WTC11 (cell line): ENCODE data around the gene GATA6. TPM values are rescaled to one million over a fixed set of nuclear protein-coding genes. Genes with fewer than 3 reads are reported as not detected.

Experiments used
- ATAC-seq: fragments of 200-7000 bp; cut with Tn5 transposase; 2 replicates; pipeline ENCODE4 v1.10.0; 2021; ENCODE audit warnings: mild to moderate bottlenecking, moderate library complexity
- CTCF ChIA-PET: fragments of 300-600 bp; sonication (Branson Sonifier 250); formaldehyde crosslinking; loops from one replicate; lab custom pipeline; 2021; ENCODE audit warnings: antibody characterized with exemption; lab: Charles Lee
- POLR2A ChIA-PET: fragments of 350-600 bp; sonication (Branson Sonifier 250); formaldehyde crosslinking; loops from one replicate; lab custom pipeline; 2021; ENCODE audit warnings: antibody characterized with exemption; lab: Charles Lee
- DNase-seq: peaks from one replicate; pipeline ENCODE4 v3.0.0; 2021; ENCODE audit warnings: low spot score
- H3K27ac Mint-ChIP-seq: 2 replicates; pipeline ENCODE4 v1.8.0; 2021; ENCODE audit warnings: mixed read lengths
- H3K27me3 Mint-ChIP-seq: 2 replicates; pipeline ENCODE4 v1.8.0; 2021; ENCODE audit warnings: low read depth, mild to moderate bottlenecking, moderate library complexity, mixed read lengths
- H3K36me3 Mint-ChIP-seq: 2 replicates; pipeline ENCODE4 v1.8.0; 2021; ENCODE audit warnings: mixed read lengths
- H3K4me1 Mint-ChIP-seq: 2 replicates; pipeline ENCODE4 v1.8.0; 2022; ENCODE audit warnings: mixed read lengths
- H3K4me3 Mint-ChIP-seq: 2 replicates; pipeline ENCODE4 v1.8.0; 2021; ENCODE audit warnings: mild to moderate bottlenecking, moderate library complexity, mixed read lengths
- H3K9me3 Mint-ChIP-seq: 2 replicates; pipeline ENCODE4 v1.8.0; 2021; ENCODE audit warnings: mixed read lengths
- ELF4 ChIP-seq: sonication (generic); formaldehyde crosslinking; IDR thresholded peaks from 2 replicates; pipeline ENCODE4 v1.8.1; 2022; ENCODE audit warnings: low read depth, mild to moderate bottlenecking, moderate library complexity, missing genetic modification reagents
- ESRRA ChIP-seq: sonication (generic); formaldehyde crosslinking; IDR thresholded peaks from 2 replicates; pipeline ENCODE4 v1.8.1; 2022; ENCODE audit warnings: mild to moderate bottlenecking, missing genetic modification reagents, borderline replicate concordance
- FOXK1 ChIP-seq: sonication (generic); formaldehyde crosslinking; IDR thresholded peaks from 2 replicates; pipeline ENCODE4 v1.8.0; 2022; ENCODE audit warnings: mild to moderate bottlenecking, moderate library complexity, missing genetic modification reagents
- FOXP1 ChIP-seq: sonication (generic); formaldehyde crosslinking; IDR thresholded peaks from 2 replicates; pipeline ENCODE4 v1.8.0; 2022; ENCODE audit warnings: missing genetic modification reagents, mild to moderate bottlenecking, moderate library complexity, borderline replicate concordance
- GABPB1 ChIP-seq: sonication (generic); formaldehyde crosslinking; IDR thresholded peaks from 2 replicates; pipeline ENCODE4 v1.8.1; 2023; ENCODE audit warnings: mild to moderate bottlenecking, missing genetic modification reagents
- GRHL2 ChIP-seq: fragments of 250-450 bp; sonication (Bioruptor Pico); IDR thresholded peaks from 2 replicates; pipeline ENCODE4 v1.8.0; 2022; ENCODE audit warnings: mild to moderate bottlenecking, moderate library complexity; ENCODE audit not compliant: insufficient replicate concordance, severe bottlenecking
- KAT7 ChIP-seq: sonication (generic); formaldehyde crosslinking; IDR thresholded peaks from 2 replicates; pipeline ENCODE4 v1.8.1; 2023; ENCODE audit warnings: missing genetic modification reagents, mild to moderate bottlenecking, borderline replicate concordance
- NFYB ChIP-seq: sonication (generic); formaldehyde crosslinking; conservative IDR thresholded peaks from 2 replicates; pipeline ENCODE4 v1.8.0; 2022; ENCODE audit warnings: low read depth, missing genetic modification reagents
- NR2C2 ChIP-seq: sonication (generic); formaldehyde crosslinking; IDR thresholded peaks from 2 replicates; pipeline ENCODE4 v1.8.0; 2022; ENCODE audit warnings: mild to moderate bottlenecking, missing genetic modification reagents
- NR3C1 ChIP-seq: sonication (generic); formaldehyde crosslinking; conservative IDR thresholded peaks from 2 replicates; pipeline ENCODE4 v1.8.1; 2023; ENCODE audit warnings: low read depth, mild to moderate bottlenecking, missing genetic modification reagents
- OVOL2 ChIP-seq: fragments of 250-450 bp; sonication (Bioruptor Pico); IDR thresholded peaks from 2 replicates; pipeline ENCODE4 v1.9.0; 2021; ENCODE audit warnings: mild to moderate bottlenecking, borderline replicate concordance
- SMAD3 ChIP-seq: sonication (generic); formaldehyde crosslinking; IDR thresholded peaks from 2 replicates; pipeline ENCODE4 v1.8.0; 2022; ENCODE audit warnings: missing genetic modification reagents, mild to moderate bottlenecking, borderline replicate concordance
- SMAD4 ChIP-seq: sonication (generic); formaldehyde crosslinking; IDR thresholded peaks from 2 replicates; pipeline ENCODE4 v1.8.0; 2022; ENCODE audit warnings: mild to moderate bottlenecking, missing genetic modification reagents
- SP1 ChIP-seq: sonication (generic); formaldehyde crosslinking; conservative IDR thresholded peaks from 2 replicates; pipeline ENCODE4 v1.8.1; 2022; ENCODE audit warnings: missing genetic modification reagents
- TCF7 ChIP-seq: sonication (generic); formaldehyde crosslinking; IDR thresholded peaks from 2 replicates; pipeline ENCODE4 v1.8.0; 2022; ENCODE audit warnings: mild to moderate bottlenecking, low read depth, missing genetic modification reagents, moderate library complexity
- ZNF232 ChIP-seq: sonication (generic); formaldehyde crosslinking; IDR thresholded peaks from 2 replicates; pipeline ENCODE4 v1.8.0; 2022; ENCODE audit warnings: mild to moderate bottlenecking, missing genetic modification reagents
- ZNF317 ChIP-seq: sonication (generic); formaldehyde crosslinking; IDR thresholded peaks from 2 replicates; pipeline ENCODE4 v1.8.1; 2023; ENCODE audit warnings: low read depth, mild to moderate bottlenecking, moderate library complexity, missing genetic modification reagents, borderline replicate concordance
- total RNA-seq: library from RNA; stranded (reverse); gene quantifications from 3 replicates; pipeline ENCODE4 v1.2.3, GENCODE V29; 2021
- TF ChIP-seq, protein P1 (sequence below): sonication (generic); formaldehyde crosslinking; IDR thresholded peaks from 2 replicates; pipeline ENCODE4 v1.8.1; 2023; ENCODE audit warnings: mild to moderate bottlenecking, missing genetic modification reagents, moderate library complexity
- TF ChIP-seq, protein P2 (sequence below): fragments of 250-450 bp; sonication (Bioruptor Pico); IDR thresholded peaks from 2 replicates; pipeline ENCODE4 v2.1.2; 2022; ENCODE audit warnings: mild to moderate bottlenecking, moderate library complexity
- TF ChIP-seq, protein P3 (sequence below): sonication (generic); formaldehyde crosslinking; conservative IDR thresholded peaks from 2 replicates; pipeline ENCODE4 v1.8.1; 2023; ENCODE audit warnings: mild to moderate bottlenecking, low read depth, missing genetic modification reagents, moderate library complexity
- TF ChIP-seq, protein P4 (sequence below): fragments of 250-450 bp; sonication (Bioruptor Pico); conservative IDR thresholded peaks from 2 replicates; pipeline ENCODE4 v1.9.0; 2021; ENCODE audit warnings: mild to moderate bottlenecking
- TF ChIP-seq, protein P5 (sequence below): sonication (generic); formaldehyde crosslinking; IDR thresholded peaks from 2 replicates; pipeline ENCODE4 v1.8.1; 2023; ENCODE audit warnings: mild to moderate bottlenecking, missing genetic modification reagents
- TF ChIP-seq, protein P6 (sequence below): sonication (generic); formaldehyde crosslinking; IDR thresholded peaks from 2 replicates; pipeline ENCODE4 v1.8.0; 2023; ENCODE audit warnings: mild to moderate bottlenecking, missing genetic modification reagents
- TF ChIP-seq, protein P7 (sequence below): sonication (generic); formaldehyde crosslinking; IDR thresholded peaks from 2 replicates; pipeline ENCODE4 v1.8.1; 2022; ENCODE audit warnings: missing genetic modification reagents, borderline replicate concordance

Gene GATA6
- total RNA-seq, 1 experiment from 2014 or later: 0.15 TPM

DNA sequence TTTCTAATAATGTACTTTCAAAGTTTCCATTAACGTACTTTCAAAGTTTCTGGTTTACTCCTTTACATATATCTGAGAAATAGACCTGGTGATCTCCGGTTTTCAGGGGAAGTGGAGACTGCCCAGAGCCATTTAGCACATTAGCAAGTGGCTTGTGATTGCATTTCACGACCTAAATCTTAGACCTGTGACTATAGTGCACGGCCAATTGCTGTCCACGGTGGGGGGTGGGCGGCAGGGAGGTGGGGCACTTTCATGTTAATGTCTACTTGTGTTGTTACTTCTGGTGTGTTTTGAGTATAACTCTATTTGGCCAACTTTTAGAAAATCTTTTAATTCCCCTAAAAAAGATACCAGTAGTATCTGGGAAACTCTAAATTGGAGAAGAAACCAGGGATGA lies 11.3 kb downstream of the GATA6 start:
- no peak overlapping the region for H3K4me3 Mint-ChIP-seq
- no peak for ATAC-seq

DNA sequence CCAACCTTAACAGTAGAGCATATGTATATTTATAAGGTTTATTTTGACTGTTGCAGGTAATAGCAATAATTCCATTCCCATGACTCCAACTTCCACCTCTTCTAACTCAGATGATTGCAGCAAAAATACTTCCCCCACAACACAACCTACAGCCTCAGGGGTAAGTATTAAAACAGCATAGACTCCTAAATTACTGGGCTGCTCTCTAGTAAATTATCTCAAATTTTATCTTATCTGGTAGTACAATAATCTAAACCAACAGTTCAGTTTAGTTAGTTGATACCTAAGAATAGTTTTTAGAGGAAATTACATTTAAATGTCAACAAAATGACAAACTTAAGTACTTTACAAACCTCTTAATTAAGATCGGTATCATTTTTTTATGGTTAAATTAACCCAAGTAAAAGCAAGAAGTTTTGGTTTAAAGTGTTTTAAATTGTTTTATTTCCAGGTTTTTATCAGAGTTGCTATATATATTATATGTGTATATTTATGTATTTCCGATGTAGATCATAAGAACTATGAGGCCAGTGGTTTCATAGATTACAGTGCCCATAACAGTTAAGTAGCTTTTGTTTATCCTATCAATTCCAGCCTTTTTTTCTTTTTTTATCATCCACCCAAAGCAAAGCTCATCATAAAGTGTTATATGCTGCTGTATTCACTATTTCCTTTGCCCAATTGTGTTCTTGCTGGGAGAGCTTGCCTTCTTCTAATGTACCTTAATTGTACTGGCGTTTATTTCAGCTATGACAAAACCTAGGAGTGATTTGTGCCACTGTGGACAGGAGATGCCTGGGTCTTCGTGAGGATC lies 13.7 kb downstream of the GATA6 start:
- H3K27me3 Mint-ChIP-seq: peaks cover 54% of the 10 kb centered on the region
- no peak for TF ChIP-seq KAT7
- TF ChIP-seq, protein P1, sequence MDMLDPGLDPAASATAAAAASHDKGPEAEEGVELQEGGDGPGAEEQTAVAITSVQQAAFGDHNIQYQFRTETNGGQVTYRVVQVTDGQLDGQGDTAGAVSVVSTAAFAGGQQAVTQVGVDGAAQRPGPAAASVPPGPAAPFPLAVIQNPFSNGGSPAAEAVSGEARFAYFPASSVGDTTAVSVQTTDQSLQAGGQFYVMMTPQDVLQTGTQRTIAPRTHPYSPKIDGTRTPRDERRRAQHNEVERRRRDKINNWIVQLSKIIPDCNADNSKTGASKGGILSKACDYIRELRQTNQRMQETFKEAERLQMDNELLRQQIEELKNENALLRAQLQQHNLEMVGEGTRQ (CRISPR knock-in tag): no peak
- no peak for TF ChIP-seq SP1
- TF ChIP-seq, protein P2, sequence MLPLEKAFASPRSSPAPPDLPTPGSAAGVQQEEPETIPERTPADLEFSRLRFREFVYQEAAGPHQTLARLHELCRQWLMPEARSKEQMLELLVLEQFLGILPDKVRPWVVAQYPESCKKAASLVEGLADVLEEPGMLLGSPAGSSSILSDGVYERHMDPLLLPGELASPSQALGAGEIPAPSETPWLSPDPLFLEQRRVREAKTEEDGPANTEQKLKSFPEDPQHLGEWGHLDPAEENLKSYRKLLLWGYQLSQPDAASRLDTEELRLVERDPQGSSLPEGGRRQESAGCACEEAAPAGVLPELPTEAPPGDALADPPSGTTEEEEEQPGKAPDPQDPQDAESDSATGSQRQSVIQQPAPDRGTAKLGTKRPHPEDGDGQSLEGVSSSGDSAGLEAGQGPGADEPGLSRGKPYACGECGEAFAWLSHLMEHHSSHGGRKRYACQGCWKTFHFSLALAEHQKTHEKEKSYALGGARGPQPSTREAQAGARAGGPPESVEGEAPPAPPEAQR (CRISPR knock-in tag): no peak
- TF ChIP-seq OVOL2 (CRISPR knock-in tag): no peak
- no peak for TF ChIP-seq ZNF317 (CRISPR knock-in tag)
- TF ChIP-seq, protein P3, sequence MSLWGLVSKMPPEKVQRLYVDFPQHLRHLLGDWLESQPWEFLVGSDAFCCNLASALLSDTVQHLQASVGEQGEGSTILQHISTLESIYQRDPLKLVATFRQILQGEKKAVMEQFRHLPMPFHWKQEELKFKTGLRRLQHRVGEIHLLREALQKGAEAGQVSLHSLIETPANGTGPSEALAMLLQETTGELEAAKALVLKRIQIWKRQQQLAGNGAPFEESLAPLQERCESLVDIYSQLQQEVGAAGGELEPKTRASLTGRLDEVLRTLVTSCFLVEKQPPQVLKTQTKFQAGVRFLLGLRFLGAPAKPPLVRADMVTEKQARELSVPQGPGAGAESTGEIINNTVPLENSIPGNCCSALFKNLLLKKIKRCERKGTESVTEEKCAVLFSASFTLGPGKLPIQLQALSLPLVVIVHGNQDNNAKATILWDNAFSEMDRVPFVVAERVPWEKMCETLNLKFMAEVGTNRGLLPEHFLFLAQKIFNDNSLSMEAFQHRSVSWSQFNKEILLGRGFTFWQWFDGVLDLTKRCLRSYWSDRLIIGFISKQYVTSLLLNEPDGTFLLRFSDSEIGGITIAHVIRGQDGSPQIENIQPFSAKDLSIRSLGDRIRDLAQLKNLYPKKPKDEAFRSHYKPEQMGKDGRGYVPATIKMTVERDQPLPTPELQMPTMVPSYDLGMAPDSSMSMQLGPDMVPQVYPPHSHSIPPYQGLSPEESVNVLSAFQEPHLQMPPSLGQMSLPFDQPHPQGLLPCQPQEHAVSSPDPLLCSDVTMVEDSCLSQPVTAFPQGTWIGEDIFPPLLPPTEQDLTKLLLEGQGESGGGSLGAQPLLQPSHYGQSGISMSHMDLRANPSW (CRISPR knock-in tag): no peak
- no peak for TF ChIP-seq NR3C1

More for the DNA sequence above, 11.3 kb downstream of the GATA6 start:
- CTCF ChIA-PET: no interaction called here
- no peak for TF ChIP-seq ELF4 (CRISPR knock-in tag)
- no peak for TF ChIP-seq ZNF232
- no peak for TF ChIP-seq SMAD4 (CRISPR knock-in tag)
- no peak for TF ChIP-seq NFYB (CRISPR knock-in tag)
- TF ChIP-seq TCF7 (CRISPR knock-in tag): no peak
- no peak for TF ChIP-seq NR2C2 (CRISPR knock-in tag)
- TF ChIP-seq FOXK1 (CRISPR knock-in tag): no peak
- TF ChIP-seq, protein P4, sequence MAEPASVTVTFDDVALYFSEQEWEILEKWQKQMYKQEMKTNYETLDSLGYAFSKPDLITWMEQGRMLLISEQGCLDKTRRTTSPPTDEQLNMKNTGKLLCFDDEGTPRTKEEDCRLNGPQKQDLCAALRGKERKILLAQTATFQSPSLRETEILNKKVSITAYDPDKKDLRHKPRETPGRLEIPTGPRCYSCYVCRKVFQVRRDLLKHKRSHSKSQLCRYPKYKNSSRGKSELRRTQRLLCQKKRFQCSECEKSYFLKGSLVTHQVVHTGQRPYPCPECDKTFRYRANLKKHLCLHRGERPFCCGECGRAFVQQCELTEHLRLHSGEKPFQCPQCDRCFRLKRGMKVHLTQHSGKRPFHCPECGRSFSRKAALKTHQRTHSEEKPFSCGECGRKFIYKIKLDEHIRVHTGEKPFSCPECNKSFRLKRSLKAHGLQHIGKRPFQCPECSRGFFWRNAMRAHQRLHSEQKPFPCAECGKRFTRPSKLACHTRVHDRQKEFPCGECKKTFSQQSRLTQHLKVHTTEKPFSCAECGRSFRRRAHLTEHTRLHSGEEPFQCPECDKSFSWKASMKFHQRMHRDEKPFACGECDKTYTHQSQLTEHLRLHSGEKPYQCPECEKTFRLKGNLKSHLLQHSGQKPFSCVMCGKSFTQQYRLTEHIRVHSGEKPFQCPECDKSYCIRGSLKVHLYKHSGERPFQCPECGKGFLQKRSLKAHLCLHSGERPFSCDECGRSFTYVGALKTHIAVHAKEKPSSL (CRISPR knock-in tag): no peak
- TF ChIP-seq, protein P5, sequence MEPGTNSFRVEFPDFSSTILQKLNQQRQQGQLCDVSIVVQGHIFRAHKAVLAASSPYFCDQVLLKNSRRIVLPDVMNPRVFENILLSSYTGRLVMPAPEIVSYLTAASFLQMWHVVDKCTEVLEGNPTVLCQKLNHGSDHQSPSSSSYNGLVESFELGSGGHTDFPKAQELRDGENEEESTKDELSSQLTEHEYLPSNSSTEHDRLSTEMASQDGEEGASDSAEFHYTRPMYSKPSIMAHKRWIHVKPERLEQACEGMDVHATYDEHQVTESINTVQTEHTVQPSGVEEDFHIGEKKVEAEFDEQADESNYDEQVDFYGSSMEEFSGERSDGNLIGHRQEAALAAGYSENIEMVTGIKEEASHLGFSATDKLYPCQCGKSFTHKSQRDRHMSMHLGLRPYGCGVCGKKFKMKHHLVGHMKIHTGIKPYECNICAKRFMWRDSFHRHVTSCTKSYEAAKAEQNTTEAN (CRISPR knock-in tag): no peak
- no peak for TF ChIP-seq GRHL2
- TF ChIP-seq FOXP1 (CRISPR knock-in tag): no peak
- no peak for TF ChIP-seq ESRRA
- TF ChIP-seq, protein P6, sequence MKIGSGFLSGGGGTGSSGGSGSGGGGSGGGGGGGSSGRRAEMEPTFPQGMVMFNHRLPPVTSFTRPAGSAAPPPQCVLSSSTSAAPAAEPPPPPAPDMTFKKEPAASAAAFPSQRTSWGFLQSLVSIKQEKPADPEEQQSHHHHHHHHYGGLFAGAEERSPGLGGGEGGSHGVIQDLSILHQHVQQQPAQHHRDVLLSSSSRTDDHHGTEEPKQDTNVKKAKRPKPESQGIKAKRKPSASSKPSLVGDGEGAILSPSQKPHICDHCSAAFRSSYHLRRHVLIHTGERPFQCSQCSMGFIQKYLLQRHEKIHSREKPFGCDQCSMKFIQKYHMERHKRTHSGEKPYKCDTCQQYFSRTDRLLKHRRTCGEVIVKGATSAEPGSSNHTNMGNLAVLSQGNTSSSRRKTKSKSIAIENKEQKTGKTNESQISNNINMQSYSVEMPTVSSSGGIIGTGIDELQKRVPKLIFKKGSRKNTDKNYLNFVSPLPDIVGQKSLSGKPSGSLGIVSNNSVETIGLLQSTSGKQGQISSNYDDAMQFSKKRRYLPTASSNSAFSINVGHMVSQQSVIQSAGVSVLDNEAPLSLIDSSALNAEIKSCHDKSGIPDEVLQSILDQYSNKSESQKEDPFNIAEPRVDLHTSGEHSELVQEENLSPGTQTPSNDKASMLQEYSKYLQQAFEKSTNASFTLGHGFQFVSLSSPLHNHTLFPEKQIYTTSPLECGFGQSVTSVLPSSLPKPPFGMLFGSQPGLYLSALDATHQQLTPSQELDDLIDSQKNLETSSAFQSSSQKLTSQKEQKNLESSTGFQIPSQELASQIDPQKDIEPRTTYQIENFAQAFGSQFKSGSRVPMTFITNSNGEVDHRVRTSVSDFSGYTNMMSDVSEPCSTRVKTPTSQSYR (CRISPR knock-in tag): no peak
- TF ChIP-seq GABPB1 (CRISPR knock-in tag): no peak
- TF ChIP-seq, protein P7, sequence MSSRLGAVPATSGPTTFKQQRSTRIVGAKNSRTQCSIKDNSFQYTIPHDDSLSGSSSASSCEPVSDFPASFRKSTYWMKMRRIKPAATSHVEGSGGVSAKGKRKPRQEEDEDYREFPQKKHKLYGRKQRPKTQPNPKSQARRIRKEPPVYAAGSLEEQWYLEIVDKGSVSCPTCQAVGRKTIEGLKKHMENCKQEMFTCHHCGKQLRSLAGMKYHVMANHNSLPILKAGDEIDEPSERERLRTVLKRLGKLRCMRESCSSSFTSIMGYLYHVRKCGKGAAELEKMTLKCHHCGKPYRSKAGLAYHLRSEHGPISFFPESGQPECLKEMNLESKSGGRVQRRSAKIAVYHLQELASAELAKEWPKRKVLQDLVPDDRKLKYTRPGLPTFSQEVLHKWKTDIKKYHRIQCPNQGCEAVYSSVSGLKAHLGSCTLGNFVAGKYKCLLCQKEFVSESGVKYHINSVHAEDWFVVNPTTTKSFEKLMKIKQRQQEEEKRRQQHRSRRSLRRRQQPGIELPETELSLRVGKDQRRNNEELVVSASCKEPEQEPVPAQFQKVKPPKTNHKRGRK (CRISPR knock-in tag): no peak
- TF ChIP-seq SMAD3: no peak
- TF ChIP-seq, all 79 proteins: peak for 0
- no peaks in the 10 kb centered on the region for H3K36me3 Mint-ChIP-seq
- peaks cover 15% of the 10 kb centered on the region for H3K4me1 Mint-ChIP-seq
- H3K27ac Mint-ChIP-seq: no peak overlapping the region
- no peak for DNase-seq
- peaks cover 73% of the 10 kb centered on the region for H3K27me3 Mint-ChIP-seq
- POLR2A ChIA-PET: no interaction called here
- no peaks in the 10 kb centered on the region for H3K9me3 Mint-ChIP-seq

More for the DNA sequence above, 13.7 kb downstream of the GATA6 start:
- no peak overlapping the region for H3K4me3 Mint-ChIP-seq
- DNase-seq (no peak), ATAC-seq (no peak)
- ChIA-PET CTCF (interaction anchor here (0.7 to 1.6 kb wide), 3 partner anchors 11 to 380 kb away, joined by 3 to 4 read pairs (median 4); no protein-coding TSS in a partner anchor), POLR2A (no interaction called here)
- no peaks in the 10 kb centered on the region for H3K36me3 Mint-ChIP-seq
- H3K27ac Mint-ChIP-seq: no peak overlapping the region
- peaks cover 2% of the 10 kb centered on the region; the same call in 1 of the 2 replicates for H3K4me1 Mint-ChIP-seq
- no peaks in the 10 kb centered on the region for H3K9me3 Mint-ChIP-seq
